Brain microvascular endothelial cell (primary cell): ENCODE data around the gene RNF130.

ENCODE experiments used
- DNase-seq: peaks from one replicate; pipeline ENCODE4 v3.0.0-alpha.2; 2020
- H3K27ac ChIP-seq: fragments of 250-450 bp; sonication (Bioruptor Pico); 2 replicates; pipeline ENCODE4 v1.5.1; 2020; ENCODE audit warnings: mild to moderate bottlenecking, moderate library complexity
- H3K27me3 ChIP-seq: fragments of 250-450 bp; sonication (Bioruptor Pico); replicated peaks from 2 replicates; pipeline ENCODE4 v1.5.1; 2020; ENCODE audit warnings: mild to moderate bottlenecking
- H3K36me3 ChIP-seq: fragments of 250-450 bp; sonication (Bioruptor Pico); replicated peaks from 2 replicates; pipeline ENCODE4 v1.5.1; 2020; ENCODE audit warnings: mild to moderate bottlenecking
- H3K4me3 ChIP-seq: 2 replicates; pipeline ENCODE4 v1.5.1; 2011; ENCODE audit warnings: low read depth, mild to moderate bottlenecking, control low read depth, low read length, moderate library complexity
- CTCF ChIP-seq: IDR thresholded peaks from 2 replicates; pipeline ENCODE4 v1.5.1; 2011; ENCODE audit warnings: low read depth, mild to moderate bottlenecking, moderate library complexity, low read length, control low read depth, inconsistent platforms; ENCODE audit errors: missing control alignments
- in situ Hi-C: cut with HindIII; loops from 2 replicates; pipeline ENCODE4 v1.10.0; 2017; ENCODE audit warnings: low sequenced_read_pairs, low pct_ligation_motif_present

Gene RNF130

GRCh38 chr5:180117000-180117725, 45.6 kb upstream of the RNF130 start:
- H3K4me3 ChIP-seq: no peak overlapping the region
- H3K36me3 ChIP-seq: no peaks in the 10 kb centered on the region
- H3K27me3 ChIP-seq: no peaks in the 10 kb centered on the region
- DNase-seq: no peak
- in situ Hi-C loops: no loop called here
- TF ChIP-seq CTCF: peak; percentile 7
- no peak overlapping the region for H3K27ac ChIP-seq

GRCh38 chr5:180116077-180116999, 44.8 kb upstream of the RNF130 start:
- in situ Hi-C loops: no loop called here
- Histone ChIP-seq H3K27ac (no peak overlapping the region), H3K27me3 (no peaks in the 10 kb centered on the region), H3K36me3 (no peaks in the 10 kb centered on the region), H3K4me3 (no peak overlapping the region)
- no peak for TF ChIP-seq CTCF
- DNase-seq: no peak

- no peak overlapping the region for H3K4me3 ChIP-seq
- no peaks in the 10 kb centered on the region for H3K27me3 ChIP-seq
- H3K27ac ChIP-seq: no peak overlapping the region
- no peak for TF ChIP-seq CTCF
- H3K36me3 ChIP-seq: no peaks in the 10 kb centered on the region
- in situ Hi-C loops: no loop called here
- DNase-seq: no peak
Measured at GRCh38 chr5:180115326-180116076, 43.9 kb upstream of the RNF130 start.

GRCh38 chr5:180114304-180115003, 42.9 kb upstream of the RNF130 start:
- no peak for DNase-seq
- no peaks in the 10 kb centered on the region for H3K27me3 ChIP-seq
- no peak overlapping the region for H3K27ac ChIP-seq
- TF ChIP-seq CTCF: no peak
- in situ Hi-C loops: no loop called here
- H3K4me3 ChIP-seq: no peak overlapping the region
- no peaks in the 10 kb centered on the region for H3K36me3 ChIP-seq

GRCh38 chr5:180113660-180114303, 42.2 kb upstream of the RNF130 start:
- no peak overlapping the region for H3K27ac ChIP-seq
- no peaks in the 10 kb centered on the region for H3K36me3 ChIP-seq
- no peak overlapping the region for H3K4me3 ChIP-seq
- no peak for TF ChIP-seq CTCF
- in situ Hi-C loops: no loop called here
- no peaks in the 10 kb centered on the region for H3K27me3 ChIP-seq
- DNase-seq: no peak
